CD8-positive, alpha-beta memory T cell (primary cell): Measurements from ENCODE around the gene MOB1B. TPM values are rescaled to one million over a fixed set of nuclear protein-coding genes. Genes with fewer than 3 reads are reported as not detected.
"Not testable (repeated sequence)": the region's sequence is repeated elsewhere in the genome, so short reads cannot be mapped to it uniquely, and the experiment has no call there.

Source experiments
- CTCF ChIA-PET: fragments of 350-600 bp; sonication (Branson Sonifier 250); formaldehyde crosslinking; loops from one replicate; lab custom pipeline; 2021; ENCODE audit warnings: antibody characterized with exemption; lab: Charles Lee
- POLR2A ChIA-PET: fragments of 350-600 bp; sonication (Branson Sonifier 250); formaldehyde crosslinking; loops from one replicate; lab custom pipeline; 2021; ENCODE audit warnings: antibody characterized with exemption; lab: Charles Lee
- DNase-seq, 5 donors: peaks; one replicate each; pipeline versions ENCODE4 v3.0.0 to v3.0.0-alpha.2; 2020 to 2022; ENCODE audit warnings: mixed read lengths in 1 of 5
- H3K27ac ChIP-seq: one replicate; pipeline ENCODE4 v1.7.0; 2013; ENCODE audit warnings: low read depth, mild to moderate bottlenecking, low read length, moderate library complexity
- H3K27me3 ChIP-seq: 2 replicates; pipeline ENCODE4 v1.7.0; 2013; ENCODE audit warnings: low read length, mild to moderate bottlenecking; ENCODE audit not compliant: insufficient read depth, poor library complexity, severe bottlenecking
- H3K36me3 ChIP-seq: 2 replicates; pipeline ENCODE4 v1.7.0; 2013; ENCODE audit warnings: mild to moderate bottlenecking, low read length, moderate library complexity; ENCODE audit not compliant: insufficient read depth
- H3K4me1 ChIP-seq: 2 replicates; pipeline ENCODE4 v1.7.0; 2013; ENCODE audit warnings: mild to moderate bottlenecking, low read length, moderate library complexity; ENCODE audit not compliant: insufficient read depth
- H3K4me3 ChIP-seq: 2 replicates; pipeline ENCODE4 v1.7.0; 2013; ENCODE audit warnings: mild to moderate bottlenecking, low read length
- H3K9me3 ChIP-seq: 2 replicates; pipeline ENCODE4 v1.7.0; 2013; ENCODE audit warnings: mild to moderate bottlenecking, low read length
- H3K27ac Mint-ChIP-seq, 8 donors: one replicate each; pipeline ENCODE4 v1.8.0; 2020 to 2021; ENCODE audit warnings: mixed read lengths in 8 of 8, mild to moderate bottlenecking in 6 of 8, inconsistent platforms in 3 of 8, moderate library complexity in 3 of 8
- H3K27me3 Mint-ChIP-seq, 2 donors: one replicate each; pipeline ENCODE4 v1.8.0; 2020 to 2021; ENCODE audit warnings: mixed read lengths in 2 of 2, mild to moderate bottlenecking in 1 of 2, moderate library complexity in 1 of 2
- H3K36me3 Mint-ChIP-seq, 3 donors: one replicate each; pipeline ENCODE4 v1.8.0; 2020 to 2021; ENCODE audit warnings: mixed read lengths in 3 of 3, inconsistent platforms in 1 of 3, mild to moderate bottlenecking in 1 of 3
- H3K4me1 Mint-ChIP-seq, 3 donors: one replicate each; pipeline ENCODE4 v1.8.0; 2020 to 2021; ENCODE audit warnings: mixed read lengths in 3 of 3, inconsistent platforms in 1 of 3, mild to moderate bottlenecking in 1 of 3
- H3K4me3 Mint-ChIP-seq, 7 donors: one replicate each; pipeline ENCODE4 v1.8.0; 2020 to 2021; ENCODE audit warnings: mixed read lengths in 7 of 7, mild to moderate bottlenecking in 6 of 7, moderate library complexity in 4 of 7, inconsistent platforms in 2 of 7
- H3K9me3 Mint-ChIP-seq, 5 donors: one replicate each; pipeline ENCODE4 v1.8.0; 2020 to 2022; ENCODE audit warnings: mixed read lengths in 5 of 5, mild to moderate bottlenecking in 3 of 5, moderate library complexity in 2 of 5, inconsistent platforms in 1 of 5
- polyA plus RNA-seq: library from polyadenylated mRNA; unstranded; fragments of 300-500 nt; fragmentation: Illumina TruSeq; gene quantifications from one replicate; pipeline ENCODE4 v1.2.3, GENCODE V29; 2021
- total RNA-seq, 2 experiments: library from RNA; stranded (reverse); gene quantifications; one replicate each; pipeline ENCODE4 v1.2.3, GENCODE V29; 2021

The MOB1B gene
- total and polyA plus RNA-seq, 3 experiments from 2014 or later: 1.6 to 19.8 (median 18.4) TPM

DNA sequence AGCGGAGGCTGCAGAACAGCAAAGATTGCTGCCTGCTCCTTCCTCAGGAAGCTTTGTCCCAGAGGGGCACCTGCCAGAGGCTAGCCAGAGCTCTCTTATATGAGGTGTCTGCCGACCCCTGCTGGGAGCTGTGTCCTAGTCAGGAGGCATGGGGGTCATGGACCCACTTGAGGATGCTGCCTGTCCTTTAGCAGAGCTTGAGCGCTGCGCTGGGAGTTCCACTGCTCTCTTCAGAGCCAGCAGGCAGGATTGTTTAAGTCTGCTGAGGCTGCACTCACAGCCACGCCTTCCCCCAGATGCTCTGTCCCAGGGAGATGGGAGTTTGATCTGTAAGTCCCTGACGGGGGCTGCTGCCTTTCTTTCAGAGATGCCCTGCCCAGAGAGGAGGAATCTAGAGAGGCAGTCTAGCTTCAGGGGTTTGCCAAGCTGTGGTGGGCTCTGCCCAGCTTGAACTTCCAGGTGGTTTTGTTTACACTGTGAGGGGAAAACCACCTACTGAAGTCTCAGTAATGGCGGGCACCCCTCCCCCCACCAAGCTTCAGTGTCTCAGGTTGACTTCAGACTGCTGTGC is 102.2 kb downstream of the MOB1B start:
- H3K27me3 Mint-ChIP-seq: no peaks in the 10 kb centered on the region
- Histone ChIP-seq H3K4me1 (peaks cover 37% of the 10 kb centered on the region), H3K4me3 (peak overlapping the region; percentile 44), H3K27me3 (no peaks in the 10 kb centered on the region), H3K9me3 (no peaks in the 10 kb centered on the region), H3K27ac (no peak overlapping the region), H3K36me3 (no peaks in the 10 kb centered on the region)
- H3K9me3 Mint-ChIP-seq: no peaks in the 10 kb centered on the region
- POLR2A ChIA-PET: interaction anchor here (0.8 to 2.6 kb wide), 2 partner anchors 10 to 11 kb away, joined by 3 to 10 read pairs; partner anchors contain the start of gene DCK
- peak overlapping the region; percentile 66 to 83 (median 75) for H3K4me3 Mint-ChIP-seq
- CTCF ChIA-PET: interaction anchor here (0.7 to 8.8 kb wide), 3 partner anchors 10 to 316 kb away, joined by 3 to 94 read pairs (median 3); partner anchors contain the start of genes DCK and UTP3
- peak; percentile 37 to 80 (median 62) for DNase-seq
- peaks cover 23 to 59% (median 24%) of the 10 kb centered on the region in 3 donors for H3K36me3 Mint-ChIP-seq
- H3K27ac Mint-ChIP-seq: peak overlapping the region; percentile 80 to 98 (median 94)
- peaks cover 87 to 92% (median 92%) of the 10 kb centered on the region in 3 donors for H3K4me1 Mint-ChIP-seq

DNA sequence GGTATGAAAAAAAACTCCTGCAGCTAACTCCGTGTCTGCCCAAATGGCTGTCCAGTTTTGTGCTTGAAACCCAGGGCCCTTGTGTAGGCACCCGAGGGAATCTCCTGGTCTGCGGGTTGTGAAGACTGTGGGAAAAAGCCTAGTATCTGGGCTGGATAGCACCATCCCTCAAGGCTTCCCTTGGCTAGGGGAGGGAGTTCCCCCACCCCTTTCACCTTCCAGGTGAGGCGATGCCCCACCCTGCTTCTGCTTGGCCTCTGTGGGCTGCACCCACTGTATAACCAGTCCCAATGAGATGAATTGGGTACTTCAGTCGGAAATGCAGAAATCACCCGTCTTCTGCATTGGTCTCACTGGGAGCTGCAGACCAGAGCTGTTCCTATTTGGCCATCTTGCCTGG is 102.9 kb downstream of the MOB1B start:
- not testable (repeated sequence) for H3K4me3 ChIP-seq, H3K9me3 ChIP-seq, DNase-seq, H3K27me3 ChIP-seq, H3K27ac ChIP-seq, H3K9me3 Mint-ChIP-seq, H3K27me3 Mint-ChIP-seq, H3K36me3 ChIP-seq
- CTCF ChIA-PET: interaction anchor here (1.0 to 8.8 kb wide), 2 partner anchors 11 to 316 kb away, joined by 3 to 94 read pairs; partner anchors contain the start of genes DCK and UTP3
- Mint-ChIP-seq H3K4me1 (peaks cover 87 to 92% (median 92%) of the 10 kb centered on the region in 3 donors), H3K4me3 (peak overlapping the region; percentile 21 to 83 (median 75)), H3K27ac (peak overlapping the region; percentile 56 to 98 (median 92)), H3K36me3 (peaks cover 17 to 52% (median 18%) of the 10 kb centered on the region in 3 donors)
- POLR2A ChIA-PET: interaction anchor here (0.8 kb wide), 1 partner anchor 11 kb away, joined by 3 read pairs; the partner anchor contains the start of gene DCK
- peaks cover 43% of the 10 kb centered on the region for H3K4me1 ChIP-seq

DNA sequence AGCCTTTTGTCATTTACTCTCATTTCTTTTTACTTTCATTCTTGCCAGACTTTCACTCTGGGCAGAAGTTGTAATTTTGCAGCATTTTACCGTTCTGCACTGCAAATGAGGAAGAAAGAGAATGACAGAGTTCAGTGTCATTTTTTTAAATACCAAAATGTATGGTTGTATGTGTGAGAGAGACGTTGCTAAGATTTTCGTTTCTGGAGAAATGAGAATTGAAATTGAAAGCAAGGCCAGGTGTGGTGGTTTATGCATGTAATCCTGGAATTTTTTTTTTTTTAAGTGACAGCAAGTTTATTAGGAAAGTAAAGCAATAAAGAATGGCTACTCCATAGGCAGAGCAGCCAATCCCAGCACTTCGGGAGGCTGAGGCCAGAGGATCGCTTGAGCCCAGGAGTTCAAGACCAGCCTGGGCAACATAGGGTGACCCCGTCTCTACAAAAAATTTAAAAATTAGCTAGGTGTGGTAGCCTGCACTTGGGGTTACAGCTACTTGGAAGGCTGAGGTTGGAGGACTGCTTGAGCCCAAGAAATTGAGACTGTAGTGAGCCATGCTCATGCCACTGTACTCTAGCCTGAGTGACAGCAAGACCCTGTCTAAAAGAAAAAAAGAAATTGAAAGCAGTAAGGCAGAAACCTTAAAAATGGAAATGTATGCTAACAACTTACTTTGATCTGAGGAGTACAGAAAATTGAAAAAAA is 104.2 kb downstream of the MOB1B start:
- Histone ChIP-seq H3K36me3 (no peaks in the 10 kb centered on the region), H3K27ac (no peak overlapping the region), H3K9me3 (no peaks in the 10 kb centered on the region), H3K27me3 (no peaks in the 10 kb centered on the region), H3K4me1 (peaks cover 45% of the 10 kb centered on the region), H3K4me3 (no peak overlapping the region)
- ChIA-PET POLR2A (interaction anchor here (1.0 kb wide), 1 partner anchor 13 kb away, joined by 4 read pairs; the partner anchor contains the start of gene DCK), CTCF (interaction anchor here (0.7 to 8.8 kb wide), 3 partner anchors 12 to 342 kb away, joined by 3 to 94 read pairs (median 4); partner anchors contain the start of genes DCK and MOB1B)
- no peak for DNase-seq
- no peaks in the 10 kb centered on the region for H3K27me3 Mint-ChIP-seq
- H3K4me3 Mint-ChIP-seq: peak overlapping the region; percentile 31 to 84 (median 75)
- peaks cover 77 to 81% (median 80%) of the 10 kb centered on the region in 3 donors for H3K4me1 Mint-ChIP-seq
- no peaks in the 10 kb centered on the region for H3K9me3 Mint-ChIP-seq
- H3K27ac Mint-ChIP-seq: peak overlapping the region; percentile 64 to 91 (median 82)
- H3K36me3 Mint-ChIP-seq: peaks cover 6 to 42% (median 13%) of the 10 kb centered on the region in 3 donors

DNA sequence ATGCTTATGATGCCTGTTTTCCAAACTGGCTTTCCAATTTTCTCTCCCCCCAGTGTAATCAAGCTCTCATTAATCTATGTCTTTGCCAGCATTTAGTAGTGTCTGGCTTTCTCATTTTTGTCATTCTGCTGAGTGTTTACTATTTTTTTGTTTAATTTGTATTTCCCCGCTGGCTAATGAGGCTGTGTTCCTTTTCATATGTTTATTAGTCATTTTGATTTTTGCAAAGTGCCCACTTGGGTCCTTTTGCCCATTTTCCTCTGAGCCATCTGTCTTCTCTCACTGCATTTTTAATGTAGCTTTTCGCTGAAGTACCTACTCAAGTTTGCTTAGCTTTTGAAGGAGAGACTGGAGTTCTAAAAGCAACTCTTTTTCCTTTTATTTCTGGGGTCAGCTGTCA is 106.0 kb downstream of the MOB1B start:
- no peaks in the 10 kb centered on the region for H3K36me3 ChIP-seq
- Mint-ChIP-seq H3K4me3 (no peak overlapping the region), H3K27me3 (no peaks in the 10 kb centered on the region), H3K4me1 (peaks cover 61 to 67% (median 64%) of the 10 kb centered on the region in 3 donors), H3K9me3 (no peaks in the 10 kb centered on the region), H3K27ac (peak overlapping the region in 6 of 8 donors; percentile 1 to 86 (median 59)), H3K36me3 (peaks cover 0 to 42% (median 2%) of the 10 kb centered on the region in 3 donors)
- peaks cover 44% of the 10 kb centered on the region for H3K4me1 ChIP-seq
- POLR2A ChIA-PET: no interaction called here
- no peak for DNase-seq
- CTCF ChIA-PET: interaction anchor here (1.0 to 8.8 kb wide), 4 partner anchors 10 to 106 kb away, joined by 3 to 94 read pairs (median 4); partner anchors contain the start of genes DCK and MOB1B
- no peaks in the 10 kb centered on the region for H3K9me3 ChIP-seq
- H3K4me3 ChIP-seq: no peak overlapping the region
- no peaks in the 10 kb centered on the region for H3K27me3 ChIP-seq
- no peak overlapping the region for H3K27ac ChIP-seq

DNA sequence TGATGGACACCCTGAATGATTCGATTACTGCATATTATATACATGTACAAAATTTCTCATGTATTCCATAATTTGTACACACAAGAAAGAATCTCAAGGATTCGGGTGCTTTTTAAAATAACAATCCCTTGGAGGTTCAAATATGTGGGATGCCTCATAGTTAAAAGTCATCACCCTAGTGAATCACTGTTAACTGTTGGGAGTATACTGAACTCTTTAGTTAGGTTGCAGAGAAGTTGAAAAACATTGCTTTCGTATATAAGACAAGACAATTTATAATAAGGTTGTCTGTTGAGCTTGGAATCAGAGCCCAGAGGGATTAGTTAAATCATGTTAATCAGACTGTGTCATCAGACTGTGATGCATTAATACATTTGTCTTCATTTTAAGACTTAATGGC is 106.9 kb downstream of the MOB1B start:
- Histone ChIP-seq H3K4me1 (peaks cover 35% of the 10 kb centered on the region), H3K9me3 (no peaks in the 10 kb centered on the region), H3K27me3 (no peaks in the 10 kb centered on the region), H3K27ac (no peak overlapping the region), H3K4me3 (no peak overlapping the region), H3K36me3 (no peaks in the 10 kb centered on the region)
- DNase-seq: no peak
- Mint-ChIP-seq H3K27me3 (no peaks in the 10 kb centered on the region), H3K4me1 (peaks cover 54 to 66% (median 64%) of the 10 kb centered on the region in 3 donors), H3K27ac (peak overlapping the region in 6 of 8 donors; percentile 30 to 85 (median 73)), H3K4me3 (no peak overlapping the region), H3K36me3 (peaks cover 0 to 46% (median 4%) of the 10 kb centered on the region in 3 donors), H3K9me3 (no peaks in the 10 kb centered on the region)
- CTCF ChIA-PET: interaction anchor here (1.0 to 8.8 kb wide), 5 partner anchors 10 to 107 kb away, joined by 3 to 94 read pairs (median 8); partner anchors contain the start of genes DCK and MOB1B
- POLR2A ChIA-PET: interaction anchor here (1.5 kb wide), 1 partner anchor 15 kb away, joined by 13 read pairs; the partner anchor contains the start of gene DCK

DNA sequence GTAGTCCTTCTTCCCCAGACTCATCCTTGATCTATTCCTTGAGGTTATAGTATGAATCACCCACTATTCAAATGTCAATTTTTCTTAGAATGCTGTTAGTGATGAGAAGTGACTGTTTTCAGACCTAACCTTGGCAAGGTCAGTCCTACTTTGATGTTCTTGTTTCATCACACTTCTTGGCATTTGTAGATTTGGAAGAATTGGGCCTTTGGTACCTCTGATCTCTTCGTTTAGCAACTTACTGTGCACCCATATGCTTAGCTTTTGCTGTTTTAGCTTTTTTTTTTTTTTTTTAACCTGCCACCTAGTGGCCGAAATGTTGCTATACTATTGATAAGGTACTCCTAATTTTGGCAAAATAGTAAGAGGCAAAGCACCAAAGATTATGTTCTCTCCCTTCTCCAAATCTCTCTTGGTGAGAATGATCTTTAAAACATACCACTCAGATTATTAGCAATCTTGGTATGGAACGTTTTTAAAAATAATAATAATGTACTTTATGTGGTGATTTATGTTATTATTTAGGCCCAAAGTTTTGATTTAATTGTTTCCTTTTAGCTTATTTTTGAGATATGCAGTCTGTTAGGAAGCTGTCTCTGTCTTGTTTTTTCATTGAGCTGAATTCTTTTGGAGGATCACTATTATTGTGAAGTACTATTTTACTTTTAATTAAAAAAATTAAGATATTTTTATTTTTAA is 107.9 kb downstream of the MOB1B start:
- Mint-ChIP-seq H3K27ac (peak overlapping the region; percentile 30 to 85 (median 72)), H3K9me3 (no peaks in the 10 kb centered on the region), H3K36me3 (peaks cover 0 to 45% (median 4%) of the 10 kb centered on the region in 3 donors), H3K4me1 (peaks cover 50 to 60% (median 57%) of the 10 kb centered on the region in 3 donors), H3K4me3 (peak overlapping the region in 1 of 7 donors; percentile 4), H3K27me3 (no peaks in the 10 kb centered on the region)
- Histone ChIP-seq H3K9me3 (no peaks in the 10 kb centered on the region), H3K27me3 (no peaks in the 10 kb centered on the region), H3K36me3 (no peaks in the 10 kb centered on the region), H3K4me1 (peaks cover 26% of the 10 kb centered on the region), H3K27ac (no peak overlapping the region), H3K4me3 (no peak overlapping the region)
- peak in 2 of 5 donors; percentile 29 to 48 for DNase-seq
- POLR2A ChIA-PET: interaction anchor here (0.6 to 1.5 kb wide), 4 partner anchors 13 to 100 kb away, joined by 4 to 13 read pairs (median 4); partner anchors contain the start of gene DCK
- CTCF ChIA-PET: interaction anchor here (0.6 to 8.8 kb wide), 12 partner anchors 9 to 358 kb away, joined by 3 to 94 read pairs (median 3); partner anchors contain the start of genes DCK and MOB1B

DNA sequence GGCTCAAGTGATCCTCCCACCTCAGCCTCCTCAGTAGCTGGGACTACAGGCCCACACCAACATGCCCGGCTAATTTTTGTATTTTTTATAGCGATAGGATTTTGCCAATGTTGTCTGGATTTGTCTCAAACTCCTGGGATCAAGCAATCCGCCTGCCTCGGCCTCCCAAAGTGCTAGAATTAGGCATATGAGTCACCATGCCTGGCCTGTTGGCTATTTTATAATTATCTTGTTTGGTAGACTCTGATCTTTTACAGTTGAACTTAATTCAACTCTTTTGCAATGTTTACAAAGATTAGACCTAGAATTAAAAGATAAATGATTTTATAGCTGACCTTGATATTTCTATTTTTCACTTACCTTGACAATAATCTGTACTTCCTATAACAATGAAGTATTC is 109.3 kb downstream of the MOB1B start:
- Histone ChIP-seq H3K36me3 (no peaks in the 10 kb centered on the region), H3K27ac (no peak overlapping the region), H3K27me3 (no peaks in the 10 kb centered on the region), H3K4me3 (no peak overlapping the region), H3K4me1 (peaks cover 20% of the 10 kb centered on the region), H3K9me3 (no peaks in the 10 kb centered on the region)
- Mint-ChIP-seq H3K4me3 (no peak overlapping the region), H3K27ac (no peak overlapping the region), H3K9me3 (peaks cover 0 to 3% (median 0%) of the 10 kb centered on the region in 5 donors), H3K4me1 (peaks cover 46 to 57% (median 54%) of the 10 kb centered on the region in 3 donors), H3K27me3 (no peaks in the 10 kb centered on the region), H3K36me3 (peaks cover 0 to 45% (median 5%) of the 10 kb centered on the region in 3 donors)
- POLR2A ChIA-PET: no interaction called here
- CTCF ChIA-PET: interaction anchor here (0.9 to 8.8 kb wide), 4 partner anchors 18 to 360 kb away, joined by 3 to 94 read pairs (median 11); partner anchors contain the start of gene DCK
- DNase-seq: no peak
